Breast epithelium (tissue), 4 donors: ENCODE results near the gene DHCR24. TPM values are rescaled to one million over a fixed set of nuclear protein-coding genes. Genes with fewer than 3 reads are reported as not detected.
A peak's percentile ranks its signal among the peaks of the same experiment; 100 is the strongest.
"Not testable (repeated sequence)": the region's sequence is repeated elsewhere in the genome, so short reads cannot be mapped to it uniquely, and the experiment has no call there.

Experiments
- DNase-seq, 2 donors: peaks; one replicate each; pipeline ENCODE4 v3.0.0-alpha.2; 2019; ENCODE audit warnings: low spot score in 2 of 2
- H3K27ac ChIP-seq, 2 donors: fragments of 200-600 bp; sonication (generic) in 1 of 2; one replicate each; pipeline ENCODE4 v1.5.1; 2016 to 2019; ENCODE audit warnings: mild to moderate bottlenecking in 1 of 2
- H3K27me3 ChIP-seq, 2 donors: fragments of 200-600 bp; sonication (generic) in 1 of 2; one replicate each; pipeline versions ENCODE4 v1.5.1 to v1.6.0; 2017 to 2019; ENCODE audit warnings: control low read depth in 1 of 2, mild to moderate bottlenecking in 1 of 2
- H3K36me3 ChIP-seq: fragments of 200-600 bp; one replicate; pipeline ENCODE4 v1.5.1; 2019
- H3K4me1 ChIP-seq, 2 donors: fragments of 200-600 bp; sonication (generic); one replicate each; pipeline ENCODE4 v1.5.1; 2016 to 2019; ENCODE audit warnings: control low read depth in 1 of 2
- H3K4me3 ChIP-seq, 3 donors: fragments of 200-600 bp; sonication (generic); 1 replicate in 2 of 3; 2 replicates in 1 of 3; pipeline ENCODE4 v1.5.1; 2016 to 2019; ENCODE audit warnings: mild to moderate bottlenecking in 3 of 3, moderate library complexity in 2 of 3
- H3K9me3 ChIP-seq, 2 donors: fragments of 200-600 bp; sonication (generic) in 1 of 2; one replicate each; pipeline ENCODE4 v1.5.1; 2016 to 2019; ENCODE audit warnings: control low read depth in 1 of 2
- CTCF ChIP-seq, 3 donors: fragments of 450-650 bp; IDR thresholded peaks; one replicate each; pipeline ENCODE4 v1.5.1; 2016 to 2017; ENCODE audit warnings: antibody characterized with exemption in 3 of 3, mild to moderate bottlenecking in 3 of 3, moderate library complexity in 3 of 3
- POLR2A ChIP-seq: fragments of 450-650 bp; IDR thresholded peaks from one replicate; pipeline ENCODE4 v1.6.1; 2016; ENCODE audit warnings: antibody characterized with exemption, mild to moderate bottlenecking, moderate library complexity
- POLR2AphosphoS5 ChIP-seq, 3 donors: sonication (generic); formaldehyde crosslinking; IDR thresholded peaks; one replicate each; pipeline ENCODE4 v1.6.1; 2017; ENCODE audit warnings: antibody characterized with exemption in 3 of 3
- intact Hi-C: fragments of 100-400 bp; cut with DNase I; formaldehyde crosslinking; loops from one replicate; pipeline ENCODE4 v1.15.1; 2023; ENCODE audit warnings: low total_unique reads
- total RNA-seq, 3 donors: library from RNA; depleted of rRNA; stranded (reverse); fragments of >200 nt; gene quantifications; one replicate each; pipeline ENCODE4 v1.1.0, GENCODE V29; 2016

Gene DHCR24
- total RNA-seq, 3 donors from 2014 or later, result 149 to 230 (median 157) TPM

GRCh38 chr1:54883349-54884102, 3.5 kb downstream of the DHCR24 start:
- no peaks in the 10 kb centered on the region for H3K4me1 ChIP-seq
- intact Hi-C loops, result loop anchor here (5.0 kb wide), 1 partner anchor 311 kb away; no protein-coding TSS in a partner anchor
- DNase-seq, result peak in 1 of 2 donors; percentile 47
- TF ChIP-seq CTCF (IDR thresholded peaks at IDR 0.05) (no peak), POLR2AphosphoS5 (IDR thresholded peaks at IDR 0.05) (peak in 1 of 3 donors; percentile 40)
- peak overlapping the region; percentile 78 to 84 for H3K27ac ChIP-seq
- H3K36me3 ChIP-seq, result no peaks in the 10 kb centered on the region
- H3K9me3 ChIP-seq, result no peaks in the 10 kb centered on the region
- peak overlapping the region in 2 of 3 donors; percentile 0 to 39 for H3K4me3 ChIP-seq
- no peaks in the 10 kb centered on the region for H3K27me3 ChIP-seq

DNA sequence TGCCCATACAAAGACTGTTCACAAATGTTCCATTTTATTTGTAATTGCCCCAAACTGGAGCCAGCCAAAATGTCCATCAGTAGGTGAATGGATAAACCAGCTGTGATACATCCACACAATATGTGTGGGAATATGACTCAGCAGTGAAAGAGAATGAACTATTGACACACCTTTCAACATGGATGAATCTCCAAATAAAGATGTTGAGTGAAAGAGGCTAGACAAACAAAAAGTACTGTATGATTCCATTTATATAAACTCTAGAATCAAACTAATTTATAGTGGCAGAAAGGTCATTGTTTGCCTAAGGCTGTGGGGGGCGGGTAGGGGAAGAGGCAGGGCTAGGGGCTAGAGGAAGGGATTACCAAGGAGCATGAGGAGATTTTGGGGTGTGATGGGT, 4.5 kb downstream of the DHCR24 start:
- Histone ChIP-seq H3K27me3 (no peaks in the 10 kb centered on the region), H3K9me3 (no peaks in the 10 kb centered on the region), H3K4me3 (no peak overlapping the region), H3K36me3 (no peaks in the 10 kb centered on the region), H3K4me1 (no peaks in the 10 kb centered on the region), H3K27ac (peak overlapping the region; percentile 75 to 78)
- intact Hi-C loops, result loop anchor here (5.0 kb wide), 1 partner anchor 310 kb away; no protein-coding TSS in a partner anchor
- DNase-seq, result no peak
- no peak for TF ChIP-seq POLR2AphosphoS5 (IDR thresholded peaks at IDR 0.05)
- no peak for TF ChIP-seq POLR2A
- TF ChIP-seq CTCF (IDR thresholded peaks at IDR 0.05), result no peak

- not testable (repeated sequence) for H3K27ac ChIP-seq, DNase-seq, H3K4me3 ChIP-seq, H3K9me3 ChIP-seq, H3K27me3 ChIP-seq, H3K4me1 ChIP-seq, H3K36me3 ChIP-seq
- intact Hi-C loops, result loop anchor here (5.0 kb wide), 1 partner anchor 309 kb away; no protein-coding TSS in a partner anchor
Observed at GRCh38 chr1:54881604-54882003, 5.4 kb downstream of the DHCR24 start.

DNA sequence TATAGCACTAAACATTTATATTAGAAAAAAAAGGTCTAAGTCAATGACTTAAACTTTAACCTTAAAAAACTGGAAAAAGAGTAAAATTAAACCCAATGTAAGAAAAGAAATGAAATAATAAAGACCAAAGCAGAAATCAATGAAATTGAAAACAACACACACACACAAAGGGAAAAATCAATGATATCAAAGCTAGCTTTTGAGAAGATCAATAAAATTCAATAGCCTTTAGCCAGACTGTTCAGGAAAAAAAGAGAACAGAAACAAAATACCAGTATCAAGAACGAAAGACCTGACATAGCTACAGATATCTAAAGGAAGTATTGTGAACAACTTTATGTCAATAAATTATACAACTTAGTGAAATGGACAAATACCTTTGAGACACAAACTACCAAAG, 7.1 kb downstream of the DHCR24 start:
- intact Hi-C loops, result loop anchor here (5.0 kb wide), 1 partner anchor 308 kb away; no protein-coding TSS in a partner anchor
- no peak for DNase-seq
- H3K36me3 ChIP-seq, result no peaks in the 10 kb centered on the region
- H3K27me3 ChIP-seq, result no peaks in the 10 kb centered on the region
- H3K27ac ChIP-seq, result no peak overlapping the region
- TF ChIP-seq POLR2AphosphoS5 (IDR thresholded peaks at IDR 0.05) (no peak), CTCF (IDR thresholded peaks at IDR 0.05) (no peak), POLR2A (no peak)
- H3K9me3 ChIP-seq, result no peaks in the 10 kb centered on the region
- H3K4me1 ChIP-seq, result no peaks in the 10 kb centered on the region
- no peak overlapping the region for H3K4me3 ChIP-seq

- intact Hi-C loops, result no loop called here
- H3K9me3 ChIP-seq, result no peaks in the 10 kb centered on the region
- TF ChIP-seq POLR2AphosphoS5 (IDR thresholded peaks at IDR 0.05) (no peak), CTCF (IDR thresholded peaks at IDR 0.05) (no peak), POLR2A (no peak)
Observed at GRCh38 chr1:54876814-54877213, 10.2 kb downstream of the DHCR24 start.

More at GRCh38 chr1:54876814-54877213, 10.2 kb downstream of the DHCR24 start:
- Histone ChIP-seq H3K36me3 (no peaks in the 10 kb centered on the region), H3K27me3 (no peaks in the 10 kb centered on the region), H3K27ac (no peak overlapping the region), H3K4me1 (no peaks in the 10 kb centered on the region), H3K4me3 (no peak overlapping the region)
- DNase-seq, result no peak
